IPS DF 6.9 (cell line): Measurements from ENCODE around the gene AMY1A.
"Not testable (repeated sequence)": the region's sequence is repeated elsewhere in the genome, so short reads cannot be mapped to it uniquely, and the experiment has no call there.

Source experiments
- DNase-seq: peaks from one replicate; pipeline ENCODE4 v3.0.0-alpha.2; 2013; ENCODE audit warnings: low read depth, low spot score
- H3K27ac ChIP-seq: one replicate; pipeline ENCODE4 v1.5.1; 2013; ENCODE audit warnings: low read length, control low read depth
- H3K27me3 ChIP-seq: 2 replicates; pipeline ENCODE4 v1.6.1; 2013; ENCODE audit warnings: mild to moderate bottlenecking, low read length; ENCODE audit not compliant: control insufficient read depth, insufficient read depth
- H3K36me3 ChIP-seq: 2 replicates; pipeline ENCODE4 v1.6.1; 2013; ENCODE audit warnings: low read length; ENCODE audit not compliant: control insufficient read depth, insufficient read depth
- H3K4me1 ChIP-seq: 2 replicates; pipeline ENCODE4 v1.6.1; 2013; ENCODE audit warnings: low read length; ENCODE audit not compliant: control insufficient read depth, insufficient read depth
- H3K4me3 ChIP-seq: 2 replicates; pipeline ENCODE4 v1.5.1; 2013; ENCODE audit warnings: mild to moderate bottlenecking, low read length
- H3K9me3 ChIP-seq: 2 replicates; pipeline ENCODE4 v1.6.1; 2013; ENCODE audit warnings: low read length, inconsistent platforms; ENCODE audit not compliant: control insufficient read depth, insufficient read depth
- WGBS: extraction: QIAGEN DNeasy Blood & Tissue Kit; methylation state at CpG from one replicate; pipeline ENCODE4 v1.1.7; 2013; ENCODE audit warnings: mixed read lengths, missing lambda C conversion rate; ENCODE audit not compliant: insufficient read length, insufficient coverage; 5-methylcytosine and 5-hydroxymethylcytosine counted together

Gene AMY1A

GRCh38 chr1:103697430-103697829, 41.9 kb downstream of the AMY1A start:
- no CpG with 5 or more reads among the region's 6 CpGs for WGBS
- H3K27ac ChIP-seq, H3K27me3 ChIP-seq, H3K4me1 ChIP-seq, H3K9me3 ChIP-seq, H3K36me3 ChIP-seq, H3K4me3 ChIP-seq, DNase-seq: not testable (repeated sequence)

GRCh38 chr1:103700669-103701068, 45.1 kb downstream of the AMY1A start:
- not testable (repeated sequence) for H3K4me1 ChIP-seq, DNase-seq, H3K27ac ChIP-seq, H3K4me3 ChIP-seq, H3K27me3 ChIP-seq, H3K36me3 ChIP-seq, H3K9me3 ChIP-seq
- no CpG with 5 or more reads among the region's 4 CpGs for WGBS

- H3K27ac ChIP-seq, H3K36me3 ChIP-seq: not testable (repeated sequence)
- no CpG with 5 or more reads among the region's 4 CpGs for WGBS
Measured at GRCh38 chr1:103701256-103701655, 45.7 kb downstream of the AMY1A start.

GRCh38 chr1:103707670-103708069, 52.1 kb downstream of the AMY1A start:
- not testable (repeated sequence) for H3K27ac ChIP-seq, H3K36me3 ChIP-seq, H3K9me3 ChIP-seq, H3K4me1 ChIP-seq, H3K27me3 ChIP-seq, DNase-seq, H3K4me3 ChIP-seq
- WGBS: no CpG with 5 or more reads among the region's 3 CpGs

More at GRCh38 chr1:103701256-103701655, 45.7 kb downstream of the AMY1A start:
- H3K4me1 ChIP-seq, DNase-seq, H3K4me3 ChIP-seq, H3K9me3 ChIP-seq, H3K27me3 ChIP-seq: not testable (repeated sequence)

GRCh38 chr1:103710381-103710780, 54.8 kb downstream of the AMY1A start:
- not testable (repeated sequence) for H3K4me3 ChIP-seq, H3K27me3 ChIP-seq, DNase-seq, H3K4me1 ChIP-seq, H3K27ac ChIP-seq, H3K36me3 ChIP-seq, H3K9me3 ChIP-seq
- no CpG with 5 or more reads among the region's 3 CpGs for WGBS
